ENCODE data around the gene PIAS2. TPM values are rescaled to one million over a fixed set of nuclear protein-coding genes. Genes with fewer than 3 reads are reported as not detected.
A peak's percentile ranks its signal among the peaks of the same experiment; 100 is the strongest.

PIAS2 gene
- total and polyA plus RNA-seq, 2 of the 13 experiments (the other 11 are each of a cell fraction or from before 2014, with no cell fraction given): 12.2 to 12.7 TPM

DNA sequence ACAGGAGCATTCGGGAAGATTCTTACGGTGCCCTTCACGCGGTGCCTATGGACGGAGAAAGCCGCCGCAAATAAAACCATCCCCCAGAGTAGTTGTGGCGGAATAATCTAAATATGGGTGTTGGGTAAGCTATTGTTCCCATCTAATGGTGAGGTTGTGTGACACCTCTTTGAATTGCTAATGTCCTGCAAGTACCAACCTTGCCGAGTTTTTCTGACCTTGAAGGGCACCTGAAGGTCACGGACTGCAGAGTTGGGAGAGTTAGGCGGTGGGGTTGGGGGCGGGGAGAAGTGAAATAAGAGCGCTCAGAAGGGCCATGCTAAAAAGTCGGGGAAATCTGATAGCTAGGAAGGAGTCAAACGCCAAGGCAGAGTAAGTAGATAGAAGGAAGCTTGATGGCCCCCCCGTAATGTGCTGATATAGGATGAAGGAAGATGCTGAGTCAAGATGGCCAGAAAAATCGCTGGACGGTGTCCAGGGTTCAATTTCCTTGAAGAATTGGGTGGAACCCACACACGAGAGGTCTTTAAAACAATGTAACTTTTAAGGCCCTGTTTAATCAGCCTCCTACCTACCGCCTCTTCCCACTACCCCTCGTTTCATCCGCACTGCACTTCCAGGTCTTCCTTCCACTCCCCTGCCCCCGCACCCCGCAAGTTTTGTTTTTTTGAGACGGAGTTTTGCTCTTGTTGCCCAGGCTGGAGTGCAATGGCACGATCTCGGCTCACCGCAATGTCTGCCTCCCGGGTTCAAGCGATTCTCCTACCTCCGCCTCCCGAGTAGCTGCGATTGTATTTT lies 695 bp upstream of the PIAS2 start:
- POLR2A ChIA-PET: interaction anchor here (0.5 to 1.2 kb wide), 4 partner anchors 22 to 1013 kb away, joined by 3 to 5 read pairs (median 4); no protein-coding TSS in a partner anchor
- Histone ChIP-seq H3K4me2 (ENCODE audit: low read depth, low read length) (peak overlapping the region; percentile 82), H3K27me3 (ENCODE audit: control insufficient read depth in 1 of 2, insufficient read depth in 2 of 2, low read length in 2 of 2) (no peaks in the 10 kb centered on the region; a peak in 1 of 5 replicates), H2AFZ (ENCODE audit: low read length) (no peak overlapping the region), H3K27ac (ENCODE audit: extremely low read length, insufficient read depth, low read length) (no peak overlapping the region), H3K4me3 (replicated peaks in 1 of 3; ENCODE audit: insufficient read depth in 1 of 3, low read depth in 2 of 3, low read length in 3 of 3) (peak overlapping the region; percentile 80 to 91 (median 87); a peak in 4 of 6 replicates), H4K20me1 (ENCODE audit: insufficient read depth, low read length) (peaks cover 3% of the 10 kb centered on the region; the same call in 1 of the 2 replicates), H3K79me2 (ENCODE audit: insufficient read depth, low read length) (peaks cover 37% of the 10 kb centered on the region), H3K9me3 (ENCODE audit: low read length) (no peaks in the 10 kb centered on the region), H3K9ac (ENCODE audit: insufficient read depth, low read depth, low read length) (peak overlapping the region; percentile 79; the same call in 1 of the 2 replicates), H3K36me3 (replicated peaks in 1 of 2; ENCODE audit: control insufficient read depth in 1 of 2, insufficient read depth in 2 of 2, low read length in 2 of 2) (no peaks in the 10 kb centered on the region), H3K4me1 (ENCODE audit: insufficient read depth, low read length) (peaks cover 38% of the 10 kb centered on the region)
- DNase-seq (ENCODE audit: low spot score) (no peak), ATAC-seq (peak; percentile 17; the same call in 2 of the 3 replicates), FAIRE-seq (no peak)
- CTCF ChIA-PET (ENCODE audit: low intra/inter-chr PET ratio, low total read pairs): no interaction called here
- in situ Hi-C loops (cut with HindIII; ENCODE audit: extremely low pct_ligation_motif_present, low pct_unique_long_range_greater_than_20kb): no loop called here
- TF ChIP-seq ZSCAN29 (CRISPR knock-in tag; conservative IDR thresholded peaks at IDR 0.05) (no peak), NONO (IDR thresholded peaks at IDR 0.05) (no peak), NONO (CRISPR knock-in tag; conservative IDR thresholded peaks at IDR 0.05) (0 out of 2 replicates have a peak, but pooled peaks have one; percentile 35), HES4 (CRISPR knock-in tag; IDR thresholded peaks at IDR 0.05; ENCODE audit: borderline replicate concordance) (no peak), ZNF7 (CRISPR knock-in tag; IDR thresholded peaks at IDR 0.05) (0 out of 2 replicates have a peak, but pooled peaks have one; percentile 36), KDM6A (CRISPR knock-in tag; IDR thresholded peaks at IDR 0.05; ENCODE audit: low read depth) (no peak), ESRRA (CRISPR knock-in tag; IDR thresholded peaks at IDR 0.05; ENCODE audit: low read depth) (peak; percentile 63; the same call in 1 of the 2 replicates), ZNF496 (CRISPR knock-in tag; IDR thresholded peaks at IDR 0.05; ENCODE audit: insufficient replicate concordance) (no peak), ZBTB21 (CRISPR knock-in tag; IDR thresholded peaks at IDR 0.05) (no peak), FLYWCH1 (CRISPR knock-in tag; IDR thresholded peaks at IDR 0.05) (no peak), NCOA1 (CRISPR knock-in tag; IDR thresholded peaks at IDR 0.05) (no peak), RBAK (CRISPR knock-in tag; IDR thresholded peaks at IDR 0.05) (no peak)
- TF ChIP-seq, protein P1, sequence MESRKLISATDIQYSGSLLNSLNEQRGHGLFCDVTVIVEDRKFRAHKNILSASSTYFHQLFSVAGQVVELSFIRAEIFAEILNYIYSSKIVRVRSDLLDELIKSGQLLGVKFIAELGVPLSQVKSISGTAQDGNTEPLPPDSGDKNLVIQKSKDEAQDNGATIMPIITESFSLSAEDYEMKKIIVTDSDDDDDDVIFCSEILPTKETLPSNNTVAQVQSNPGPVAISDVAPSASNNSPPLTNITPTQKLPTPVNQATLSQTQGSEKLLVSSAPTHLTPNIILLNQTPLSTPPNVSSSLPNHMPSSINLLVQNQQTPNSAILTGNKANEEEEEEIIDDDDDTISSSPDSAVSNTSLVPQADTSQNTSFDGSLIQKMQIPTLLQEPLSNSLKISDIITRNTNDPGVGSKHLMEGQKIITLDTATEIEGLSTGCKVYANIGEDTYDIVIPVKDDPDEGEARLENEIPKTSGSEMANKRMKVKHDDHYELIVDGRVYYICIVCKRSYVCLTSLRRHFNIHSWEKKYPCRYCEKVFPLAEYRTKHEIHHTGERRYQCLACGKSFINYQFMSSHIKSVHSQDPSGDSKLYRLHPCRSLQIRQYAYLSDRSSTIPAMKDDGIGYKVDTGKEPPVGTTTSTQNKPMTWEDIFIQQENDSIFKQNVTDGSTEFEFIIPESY (CRISPR knock-in tag; IDR thresholded peaks at IDR 0.05): peak; percentile 56; the same call in 1 of the 2 replicates
- TF ChIP-seq, protein P2, sequence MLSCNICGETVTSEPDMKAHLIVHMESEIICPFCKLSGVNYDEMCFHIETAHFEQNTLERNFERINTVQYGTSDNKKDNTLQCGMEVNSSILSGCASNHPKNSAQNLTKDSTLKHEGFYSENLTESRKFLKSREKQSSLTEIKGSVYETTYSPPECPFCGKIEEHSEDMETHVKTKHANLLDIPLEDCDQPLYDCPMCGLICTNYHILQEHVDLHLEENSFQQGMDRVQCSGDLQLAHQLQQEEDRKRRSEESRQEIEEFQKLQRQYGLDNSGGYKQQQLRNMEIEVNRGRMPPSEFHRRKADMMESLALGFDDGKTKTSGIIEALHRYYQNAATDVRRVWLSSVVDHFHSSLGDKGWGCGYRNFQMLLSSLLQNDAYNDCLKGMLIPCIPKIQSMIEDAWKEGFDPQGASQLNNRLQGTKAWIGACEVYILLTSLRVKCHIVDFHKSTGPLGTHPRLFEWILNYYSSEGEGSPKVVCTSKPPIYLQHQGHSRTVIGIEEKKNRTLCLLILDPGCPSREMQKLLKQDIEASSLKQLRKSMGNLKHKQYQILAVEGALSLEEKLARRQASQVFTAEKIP (CRISPR knock-in tag; IDR thresholded peaks at IDR 0.05; ENCODE audit: borderline replicate concordance): no peak
- TF ChIP-seq, protein P3, sequence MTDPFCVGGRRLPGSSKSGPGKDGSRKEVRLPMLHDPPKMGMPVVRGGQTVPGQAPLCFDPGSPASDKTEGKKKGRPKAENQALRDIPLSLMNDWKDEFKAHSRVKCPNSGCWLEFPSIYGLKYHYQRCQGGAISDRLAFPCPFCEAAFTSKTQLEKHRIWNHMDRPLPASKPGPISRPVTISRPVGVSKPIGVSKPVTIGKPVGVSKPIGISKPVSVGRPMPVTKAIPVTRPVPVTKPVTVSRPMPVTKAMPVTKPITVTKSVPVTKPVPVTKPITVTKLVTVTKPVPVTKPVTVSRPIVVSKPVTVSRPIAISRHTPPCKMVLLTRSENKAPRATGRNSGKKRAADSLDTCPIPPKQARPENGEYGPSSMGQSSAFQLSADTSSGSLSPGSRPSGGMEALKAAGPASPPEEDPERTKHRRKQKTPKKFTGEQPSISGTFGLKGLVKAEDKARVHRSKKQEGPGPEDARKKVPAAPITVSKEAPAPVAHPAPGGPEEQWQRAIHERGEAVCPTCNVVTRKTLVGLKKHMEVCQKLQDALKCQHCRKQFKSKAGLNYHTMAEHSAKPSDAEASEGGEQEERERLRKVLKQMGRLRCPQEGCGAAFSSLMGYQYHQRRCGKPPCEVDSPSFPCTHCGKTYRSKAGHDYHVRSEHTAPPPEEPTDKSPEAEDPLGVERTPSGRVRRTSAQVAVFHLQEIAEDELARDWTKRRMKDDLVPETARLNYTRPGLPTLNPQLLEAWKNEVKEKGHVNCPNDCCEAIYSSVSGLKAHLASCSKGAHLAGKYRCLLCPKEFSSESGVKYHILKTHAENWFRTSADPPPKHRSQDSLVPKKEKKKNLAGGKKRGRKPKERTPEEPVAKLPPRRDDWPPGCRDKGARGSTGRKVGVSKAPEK (CRISPR knock-in tag; IDR thresholded peaks at IDR 0.05; ENCODE audit: borderline replicate concordance): no peak
- TF ChIP-seq, protein P4, sequence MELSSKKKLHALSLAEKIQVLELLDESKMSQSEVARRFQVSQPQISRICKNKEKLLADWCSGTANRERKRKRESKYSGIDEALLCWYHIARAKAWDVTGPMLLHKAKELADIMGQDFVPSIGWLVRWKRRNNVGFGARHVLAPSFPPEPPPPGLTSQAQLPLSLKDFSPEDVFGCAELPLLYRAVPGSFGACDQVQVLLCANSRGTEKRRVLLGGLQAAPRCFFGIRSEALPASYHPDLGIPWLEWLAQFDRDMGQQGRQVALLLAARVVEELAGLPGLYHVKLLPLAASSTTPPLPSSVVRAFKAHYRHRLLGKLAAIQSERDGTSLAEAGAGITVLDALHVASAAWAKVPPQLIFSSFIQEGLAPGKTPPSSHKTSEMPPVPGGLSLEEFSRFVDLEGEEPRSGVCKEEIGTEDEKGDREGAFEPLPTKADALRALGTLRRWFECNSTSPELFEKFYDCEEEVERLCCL (CRISPR knock-in tag; IDR thresholded peaks at IDR 0.05; ENCODE audit: borderline replicate concordance): no peak
- WGBS (ENCODE audit: low lambda C conversion rate): 77% methylated on average over 32 of the region's 33 CpGs
- intact Hi-C loops (cut with micrococcal nuclease; ENCODE audit: unreplicated experiment): no loop called here
- BruUV-seq (replicated peaks): TSS peak; percentile 89
